HCT116 (cell line): ENCODE measurements around the gene LPAR3. TPM values are rescaled to one million over a fixed set of nuclear protein-coding genes. Genes with fewer than 3 reads are reported as not detected.

Experiments
- ATAC-seq: fragments of 200-7000 bp; cut with Tn5 transposase; 2 replicates; pipeline ENCODE4 v1.9.1; 2020; ENCODE audit warnings: mild to moderate bottlenecking, moderate library complexity
- BruUV-seq: library from RNA; stranded (reverse); fragments of 400-500 nt; replicated peaks from 2 replicates; lab custom pipeline; 2021; lab: Mats Ljungman, UMichigan
- CTCF ChIA-PET: fragments of 300-600 bp; sonication (Branson Sonifier 250); formaldehyde crosslinking; loops from one replicate; lab custom pipeline; 2021; ENCODE audit warnings: antibody characterized with exemption; lab: Charles Lee
- POLR2A ChIA-PET: fragments of 300-600, 350-600 bp; sonication (Branson Sonifier 250); formaldehyde crosslinking; loops from one replicate; lab custom pipeline; 2021; ENCODE audit warnings: antibody characterized with exemption; lab: Charles Lee
- RAD21 ChIA-PET, 2 experiments: fragments of 300-600 bp; sonication (Branson Sonifier 250); formaldehyde crosslinking; loops; one replicate each; lab custom pipeline; 2023; ENCODE audit warnings: low total read pairs in 2 of 2; ENCODE audit not compliant: uncharacterized antibody in 2 of 2, unreplicated experiment in 2 of 2, low non-redundant PET in 1 of 2; lab: Charles Lee
- DNase-seq: peaks from one replicate; pipeline ENCODE4 v3.0.0-alpha.2; 2010; ENCODE audit warnings: low read depth, low spot score
- H2AFZ ChIP-seq: fragments of 200-600 bp; shearing (Covaris generic), sonication (generic); 2 replicates; pipeline ENCODE4 v1.6.1; 2017; ENCODE audit warnings: low read depth, mixed run types, mixed read lengths, antibody characterized with exemption, low read length; ENCODE audit not compliant: poor library complexity, severe bottlenecking
- H3K27ac ChIP-seq: 2 replicates; pipeline ENCODE4 v1.5.1; 2012; ENCODE audit warnings: low read depth, low read length
- H3K27me3 ChIP-seq: fragments of 200-600 bp; sonication (generic); 2 replicates; pipeline ENCODE4 v1.6.1; 2016; ENCODE audit warnings: mixed run types, low read length, mixed read lengths; ENCODE audit not compliant: insufficient read depth
- H3K36me3 ChIP-seq, 2 experiments: fragments of 200-500 bp in 1 of 2; fragments of 200-600 bp in 1 of 2; sonication (Bioruptor generic) in 1 of 2; sonication (generic) in 1 of 2; 2 replicates each; pipeline versions ENCODE4 v1.5.1 to v1.6.1; 2014 to 2016; ENCODE audit warnings: low read length in 2 of 2, inconsistent platforms in 1 of 2, mixed read lengths in 1 of 2, mixed run types in 1 of 2; ENCODE audit not compliant: insufficient read depth in 2 of 2, control insufficient read depth in 1 of 2
- H3K4me1 ChIP-seq, 2 experiments: fragments of 200-600 bp in 1 of 2; sonication (generic) in 1 of 2; 2 replicates each; pipeline versions ENCODE4 v1.5.1 to v1.6.1; 2012 to 2017; ENCODE audit warnings: low read length in 2 of 2, inconsistent platforms in 1 of 2, mild to moderate bottlenecking in 1 of 2, mixed read lengths in 1 of 2, mixed run types in 1 of 2, moderate library complexity in 1 of 2; ENCODE audit not compliant: insufficient read depth in 2 of 2, control insufficient read depth in 1 of 2
- H3K4me2 ChIP-seq: fragments of 200-600 bp; sonication (generic); 2 replicates; pipeline ENCODE4 v1.6.1; 2017; ENCODE audit warnings: mixed run types, low read length, mixed read lengths
- H3K4me3 ChIP-seq, 2 experiments: fragments of 200-600 bp in 1 of 2; sonication (generic) in 1 of 2; replicated peaks in 1 of 2; 2 replicates each; pipeline ENCODE4 v1.5.1; 2011 to 2016; ENCODE audit warnings: low read length in 2 of 2, control low read depth in 1 of 2, low read depth in 1 of 2, mild to moderate bottlenecking in 1 of 2, mixed read lengths in 1 of 2, mixed run types in 1 of 2
- H3K79me2 ChIP-seq: fragments of 200-600 bp; sonication (generic); 2 replicates; pipeline ENCODE4 v1.6.1; 2017; ENCODE audit warnings: mild to moderate bottlenecking, mixed run types, low read length, moderate library complexity, mixed read lengths; ENCODE audit not compliant: insufficient read depth
- H3K9ac ChIP-seq: fragments of 200-600 bp; sonication (generic); 2 replicates; pipeline ENCODE4 v1.6.1; 2016; ENCODE audit warnings: low read length, mixed read lengths
- H3K9me2 ChIP-seq: fragments of 200-600 bp; sonication (generic), shearing (Covaris generic); 2 replicates; pipeline ENCODE4 v1.6.1; 2017; ENCODE audit warnings: mixed run types, mild to moderate bottlenecking, moderate library complexity; ENCODE audit not compliant: insufficient read depth
- H3K9me3 ChIP-seq, 2 experiments: fragments of 200-500 bp in 1 of 2; fragments of 200-600 bp in 1 of 2; sonication (Bioruptor generic) in 1 of 2; sonication (generic) in 1 of 2; 2 replicates each; pipeline ENCODE4 v1.6.1; 2014 to 2017; ENCODE audit warnings: low read length in 2 of 2, mixed read lengths in 2 of 2, inconsistent platforms in 1 of 2, low read depth in 1 of 2, mild to moderate bottlenecking in 1 of 2, mixed run types in 1 of 2, moderate library complexity in 1 of 2; ENCODE audit not compliant: control insufficient read depth in 1 of 2, insufficient read depth in 1 of 2
- H4K20me1 ChIP-seq: fragments of 200-600 bp; sonication (generic), shearing (Covaris generic); 2 replicates; pipeline ENCODE4 v1.6.1; 2017; ENCODE audit warnings: mixed run types, mild to moderate bottlenecking, moderate library complexity; ENCODE audit not compliant: insufficient read depth
- CEBPB ChIP-seq: IDR thresholded peaks from 2 replicates; pipeline ENCODE4 v1.6.1; 2012; ENCODE audit warnings: low read depth
- CTCF ChIP-seq, 3 experiments: fragments of 200-600 bp in 1 of 3; sonication (generic) in 1 of 3; IDR thresholded peaks in 2 of 3; conservative IDR thresholded peaks in 1 of 3; 2 replicates each; pipeline ENCODE4 v1.5.1; 2012 to 2017; ENCODE audit warnings: low read depth in 2 of 3, low read length in 2 of 3, antibody characterized with exemption in 1 of 3, borderline replicate concordance in 1 of 3, control low read depth in 1 of 3, mild to moderate bottlenecking in 1 of 3, mixed read lengths in 1 of 3, mixed run types in 1 of 3, moderate library complexity in 1 of 3; ENCODE audit not compliant: insufficient read depth in 1 of 3
- ELF1 ChIP-seq: IDR thresholded peaks from 2 replicates; pipeline ENCODE4 v1.6.1; 2012; ENCODE audit warnings: low read depth, borderline replicate concordance
- RAD21 ChIP-seq: IDR thresholded peaks from 2 replicates; pipeline ENCODE4 v1.6.1; 2012; ENCODE audit warnings: low read depth, mild to moderate bottlenecking
- SIN3A ChIP-seq: IDR thresholded peaks from 2 replicates; pipeline ENCODE4 v1.6.1; 2012; ENCODE audit warnings: low read depth
- ZBTB33 ChIP-seq: IDR thresholded peaks from 2 replicates; pipeline ENCODE4 v1.6.1; 2011; ENCODE audit warnings: mild to moderate bottlenecking, low read length, moderate library complexity; ENCODE audit not compliant: insufficient replicate concordance; ENCODE audit errors: extremely low read depth
- ZNF274 ChIP-seq: fragments of 200-500 bp; sonication (Bioruptor generic); IDR thresholded peaks from 2 replicates; pipeline ENCODE4 v1.6.1; 2014; ENCODE audit warnings: mild to moderate bottlenecking, low read depth, low read length, inconsistent platforms
- intact Hi-C: fragments of 100-400 bp; cut with micrococcal nuclease; formaldehyde crosslinking; loops from 2 replicates; pipeline ENCODE4 v1.10.0; 2022
- total RNA-seq: library from RNA; stranded (reverse); gene quantifications from one replicate; pipeline ENCODE4 v1.2.1, GENCODE V29; 2021; ENCODE audit not compliant: unreplicated experiment

Gene LPAR3
- total RNA-seq, 1 experiment from 2014 or later: 27.2 TPM

- ATAC-seq (no peak), DNase-seq (no peak)
- Histone ChIP-seq H3K4me1 (peaks cover 13 to 17% of the 10 kb centered on the region in 2 experiments), H3K4me3 (no peak overlapping the region), H3K27ac (no peak overlapping the region), H2AFZ (no peak overlapping the region), H3K9ac (no peak overlapping the region), H4K20me1 (no peaks in the 10 kb centered on the region), H3K27me3 (no peaks in the 10 kb centered on the region), H3K9me2 (no peaks in the 10 kb centered on the region), H3K36me3 (no peaks in the 10 kb centered on the region), H3K79me2 (peaks cover 12% of the 10 kb centered on the region; the same call in 1 of the 2 replicates), H3K9me3 (no peaks in the 10 kb centered on the region), H3K4me2 (no peak overlapping the region)
- no TSS peak for BruUV-seq
- ChIA-PET POLR2A (no interaction called here), CTCF (no interaction called here), RAD21 (no interaction called here)
- TF ChIP-seq ZNF274: no peak
- no peak for TF ChIP-seq SIN3A
- no peak for TF ChIP-seq ELF1
- TF ChIP-seq CEBPB: no peak
- TF ChIP-seq ZBTB33: no peak
- no peak for TF ChIP-seq RAD21
- TF ChIP-seq CTCF (IDR thresholded peaks at IDR 0.05 in 2 of 3, conservative IDR thresholded peaks at IDR 0.05 in 1 of 3; ENCODE audit: borderline replicate concordance in 1 of 3, insufficient read depth in 1 of 3, low read depth in 2 of 3, low read length in 2 of 3): no peak
- intact Hi-C loops: no loop called here
Measured at GRCh38 chr1:84846387-84846786, 46.6 kb downstream of the LPAR3 start.
